HepG2 (cell line): ENCODE data around the gene SETD5. TPM values are rescaled to one million over a fixed set of nuclear protein-coding genes. Genes with fewer than 3 reads are reported as not detected.

ENCODE experiments used
- ATAC-seq: fragments of 200-7000 bp; cut with Tn5 transposase; 3 replicates; pipeline ENCODE4 v1.9.1; 2020; ENCODE audit warnings: mild to moderate bottlenecking, moderate library complexity
- BruUV-seq: library from RNA; stranded (reverse); fragments of 400-500 nt; replicated peaks from 2 replicates; lab custom pipeline; 2021; lab: Mats Ljungman, UMichigan
- CTCF ChIA-PET: fragments of 300-600 bp; formaldehyde crosslinking; extraction: SDS; loops from one replicate; lab custom pipeline; 2021; ENCODE audit warnings: low total read pairs, inconsistent platforms, low intra/inter-chr PET ratio; lab: Yijun Ruan, JAX
- POLR2A ChIA-PET: fragments of 350-600 bp; sonication (Branson Sonifier 250); formaldehyde crosslinking; loops from one replicate; lab custom pipeline; 2020; ENCODE audit warnings: antibody characterized with exemption, inconsistent platforms; lab: Yijun Ruan, JAX
- DNase-seq: peaks from one replicate; pipeline ENCODE4 v3.0.0-alpha.2; 2015; ENCODE audit warnings: low spot score
- FAIRE-seq: peaks from 3 replicates; lab custom pipeline; 2011; peaks lifted over from hg19 to GRCh38; lab: Jason Lieb, UNC
- H2AFZ ChIP-seq: one replicate; pipeline ENCODE4 v1.6.1; 2011; ENCODE audit warnings: low read length, inconsistent platforms
- H3K27ac ChIP-seq: fragments of 300-600 bp; 3 replicates; pipeline ENCODE4 v1.8.0; 2011; ENCODE audit warnings: mixed run types, mild to moderate bottlenecking, mixed read lengths, low read length, inconsistent platforms; ENCODE audit not compliant: insufficient read depth; ENCODE audit errors: extremely low read length
- H3K27me3 ChIP-seq, 2 experiments: fragments of 200-600 bp in 1 of 2; 2 replicates in 1 of 2; 3 replicates in 1 of 2; pipeline versions ENCODE4 v1.6.0 to v1.8.0; 2011; ENCODE audit warnings: low read length in 2 of 2, mild to moderate bottlenecking in 2 of 2, moderate library complexity in 2 of 2, inconsistent platforms in 1 of 2; ENCODE audit not compliant: insufficient read depth in 2 of 2, control insufficient read depth in 1 of 2
- H3K36me3 ChIP-seq, 2 experiments: fragments of 200-600 bp in 1 of 2; replicated peaks in 1 of 2; 2 replicates in 1 of 2; 3 replicates in 1 of 2; pipeline versions ENCODE4 v1.5.1 to v1.8.0; 2011; ENCODE audit warnings: low read length in 2 of 2, inconsistent platforms in 1 of 2; ENCODE audit not compliant: insufficient read depth in 2 of 2, control insufficient read depth in 1 of 2
- H3K4me1 ChIP-seq: 2 replicates; pipeline ENCODE4 v1.5.1; 2012; ENCODE audit warnings: low read length, inconsistent platforms; ENCODE audit not compliant: insufficient read depth
- H3K4me2 ChIP-seq: 2 replicates; pipeline ENCODE4 v1.6.0; 2011; ENCODE audit warnings: low read depth, low read length, inconsistent platforms
- H3K4me3 ChIP-seq, 3 experiments: fragments of 200-600 bp in 1 of 3; sonication (generic), shearing (Covaris generic) in 1 of 3; replicated peaks in 1 of 3; 2 replicates each; pipeline ENCODE4 v1.5.1; 2011 to 2016; ENCODE audit warnings: low read length in 3 of 3, inconsistent platforms in 2 of 3, low read depth in 2 of 3, mild to moderate bottlenecking in 2 of 3, control low read depth in 1 of 3, mixed read lengths in 1 of 3; ENCODE audit not compliant: insufficient read depth in 1 of 3
- H3K79me2 ChIP-seq: one replicate; pipeline ENCODE4 v1.6.1; 2011; ENCODE audit warnings: low read length, inconsistent platforms; ENCODE audit not compliant: insufficient read depth
- H3K9ac ChIP-seq: 2 replicates; pipeline ENCODE4 v1.6.0; 2011; ENCODE audit warnings: mild to moderate bottlenecking, low read depth, low read length, inconsistent platforms; ENCODE audit not compliant: insufficient read depth
- H3K9me3 ChIP-seq: 2 replicates; pipeline ENCODE4 v1.5.1; 2012; ENCODE audit warnings: mild to moderate bottlenecking, low read length
- H4K20me1 ChIP-seq: 2 replicates; pipeline ENCODE4 v1.6.0; 2011; ENCODE audit warnings: inconsistent platforms, mild to moderate bottlenecking, low read length, moderate library complexity; ENCODE audit not compliant: insufficient read depth
- CBFB ChIP-seq: sonication (generic); formaldehyde crosslinking; IDR thresholded peaks from 2 replicates; pipeline ENCODE4 v1.4.0; 2020; ENCODE audit warnings: missing genetic modification reagents
- CEBPG ChIP-seq: IDR thresholded peaks from 2 replicates; pipeline ENCODE4 v1.6.1; 2016
- DNMT3B ChIP-seq: conservative IDR thresholded peaks from 2 replicates; pipeline ENCODE4 v1.6.1; 2016; ENCODE audit warnings: missing biosample characterization, control low read depth
- E2F1 ChIP-seq: sonication (generic); formaldehyde crosslinking; IDR thresholded peaks from 2 replicates; pipeline ENCODE4 v1.5.0; 2020; ENCODE audit warnings: missing genetic modification reagents
- GATA4 ChIP-seq: sonication (generic); IDR thresholded peaks from 2 replicates; pipeline ENCODE4 v1.6.1; 2016; ENCODE audit warnings: antibody characterized with exemption, low read depth, borderline replicate concordance
- KLF16 ChIP-seq, 2 experiments: sonication (generic) in 1 of 2; formaldehyde crosslinking in 1 of 2; IDR thresholded peaks; 2 replicates each; pipeline versions ENCODE4 v1.6.1 to v1.8.0; 2016 to 2023; ENCODE audit warnings: missing genetic modification reagents in 2 of 2, missing compliant biosample characterization in 1 of 2
- PITX1 ChIP-seq: sonication (generic); formaldehyde crosslinking; IDR thresholded peaks from 2 replicates; pipeline ENCODE4 v1.5.1; 2020; ENCODE audit warnings: mild to moderate bottlenecking, missing genetic modification reagents
- PREB ChIP-seq: sonication (generic); formaldehyde crosslinking; IDR thresholded peaks from 2 replicates; pipeline ENCODE4 v1.4.0; 2020; ENCODE audit warnings: missing genetic modification reagents
- RNF2 ChIP-seq: fragments of 450-650 bp; conservative IDR thresholded peaks from 2 replicates; pipeline ENCODE4 v1.6.1; 2016; ENCODE audit warnings: low read depth
- SMAD3 ChIP-seq: sonication (generic); formaldehyde crosslinking; IDR thresholded peaks from 2 replicates; pipeline ENCODE4 v1.4.0; 2020; ENCODE audit warnings: missing genetic modification reagents
- SOX6 ChIP-seq, 2 experiments: fragments of 450-650 bp in 1 of 2; sonication (generic) in 1 of 2; formaldehyde crosslinking in 1 of 2; IDR thresholded peaks; 2 replicates each; pipeline versions ENCODE4 v1.4.0 to v1.6.1; 2017 to 2020; ENCODE audit warnings: antibody characterized with exemption in 1 of 2, mild to moderate bottlenecking in 1 of 2, missing genetic modification reagents in 1 of 2
- SRSF9 ChIP-seq: fragments of 200-400 bp; formaldehyde crosslinking; IDR thresholded peaks from 2 replicates; pipeline ENCODE4 v1.6.1; 2018; ENCODE audit warnings: borderline replicate concordance, mild to moderate bottlenecking, low read depth, low read length; ENCODE audit not compliant: insufficient read depth, poor library complexity, severe bottlenecking
- TFAP4 ChIP-seq: sonication (generic); IDR thresholded peaks from 2 replicates; pipeline ENCODE4 v1.6.1; 2016; ENCODE audit warnings: low read depth, borderline replicate concordance
- ZBTB39 ChIP-seq: sonication (generic); formaldehyde crosslinking; IDR thresholded peaks from 2 replicates; pipeline ENCODE4 v1.5.0; 2020; ENCODE audit warnings: missing genetic modification reagents
- ZBTB44 ChIP-seq: sonication (generic); formaldehyde crosslinking; IDR thresholded peaks from 2 replicates; pipeline ENCODE4 v1.4.0; 2020; ENCODE audit warnings: missing genetic modification reagents
- ZNF180 ChIP-seq: sonication (generic); formaldehyde crosslinking; IDR thresholded peaks from 2 replicates; pipeline ENCODE4 v1.4.0; 2020; ENCODE audit warnings: low read depth, missing genetic modification reagents, borderline replicate concordance
- ZNF678 ChIP-seq: sonication (generic); formaldehyde crosslinking; IDR thresholded peaks from 2 replicates; pipeline ENCODE4 v1.4.0; 2020; ENCODE audit warnings: mild to moderate bottlenecking, missing genetic modification reagents
- ZNF792 ChIP-seq: IDR thresholded peaks from 2 replicates; pipeline ENCODE4 v1.6.1; 2016
- WGBS: methylation state at CpG from one replicate; pipeline ENCODE4 v1.1.6; 2017; ENCODE audit warnings: low lambda C conversion rate; 5-methylcytosine and 5-hydroxymethylcytosine counted together
- in situ Hi-C: cut with HindIII; loops from 2 replicates; pipeline ENCODE4 v1.10.0; 2017; ENCODE audit warnings: low pct_unique_long_range_greater_than_20kb; ENCODE audit not compliant: extremely low pct_ligation_motif_present
- intact Hi-C: fragments of 100-400 bp; cut with micrococcal nuclease; formaldehyde crosslinking; loops from one replicate; pipeline ENCODE4 v1.10.0; 2022; ENCODE audit not compliant: unreplicated experiment
- polyA plus RNA-seq, 8 experiments: library from polyadenylated mRNA; depleted of rRNA in 3 of 8; stranded (reverse) in 7 of 8; unstranded in 1 of 8; fragments of >200 nt; fragmentation: Illumina TruSeq in 4 of 8; extraction: Trizol in 4 of 8; gene quantifications; 2 replicates each; pipeline versions ENCODE4 v1.2.1 to v1.2.3, GENCODE V29; 2011 to 2016; ENCODE audit warnings: low read depth in 4 of 8, missing spikeins in 1 of 8, mixed read lengths in 1 of 8; ENCODE audit not compliant: insufficient read depth in 1 of 8
- total RNA-seq, 5 experiments: library from RNA; depleted of rRNA; stranded (reverse); fragments of >200 nt; fragmentation: Illumina TruSeq; extraction: Trizol; gene quantifications; 2 replicates each; pipeline ENCODE4 v1.2.3, GENCODE V29; 2016; ENCODE audit warnings: low read depth in 1 of 5

The SETD5 gene
- total and polyA plus RNA-seq, 2 of the 13 experiments (the other 11 are each of a cell fraction or from before 2014, with no cell fraction given): 46.8 to 95.8 TPM

GRCh38 chr3:9406856-9407626 is 9.6 kb downstream of the SETD5 start:
- Histone ChIP-seq H3K4me3 (no peak overlapping the region), H3K9me3 (no peaks in the 10 kb centered on the region), H3K36me3 (0 out of 5 replicates have a peak, but pooled peaks cover 0 to 5% of the 10 kb centered on the region in 2 experiments), H3K27ac (no peak overlapping the region), H3K79me2 (peaks cover 99% of the 10 kb centered on the region), H2AFZ (no peak overlapping the region)
- in situ Hi-C loops: no loop called here
- intact Hi-C loops: no loop called here
- CTCF ChIA-PET: no interaction called here
- TF ChIP-seq ZBTB39 (no peak), DNMT3B (no peak), PITX1 (CRISPR knock-in tag) (no peak), SRSF9 (no peak), E2F1 (CRISPR knock-in tag) (no peak), SMAD3 (no peak), ZBTB44 (CRISPR knock-in tag) (no peak), CBFB (CRISPR knock-in tag) (no peak), RNF2 (no peak), ZNF180 (CRISPR knock-in tag) (no peak), SOX6 (IDR thresholded peaks at IDR 0.05) (no peak), SOX6 (CRISPR knock-in tag; IDR thresholded peaks at IDR 0.05) (no peak), CEBPG (CRISPR knock-in tag) (no peak), ZNF792 (CRISPR knock-in tag) (no peak), TFAP4 (no peak), PREB (CRISPR knock-in tag) (no peak), KLF16 (CRISPR knock-in tag; IDR thresholded peaks at IDR 0.05) (no peak), GATA4 (no peak), ZNF678 (no peak)
- TF ChIP-seq, all 625 proteins: peak for 0
- H3K27me3 ChIP-seq: no peaks in the 10 kb centered on the region
- ATAC-seq: no peak
- H3K4me1 ChIP-seq: peaks cover 99% of the 10 kb centered on the region
- no TSS peak for BruUV-seq
- POLR2A ChIA-PET: interaction anchor here (1.2 kb wide), 1 partner anchor 10 kb away, joined by 3 read pairs; no protein-coding TSS in a partner anchor
- FAIRE-seq: no peak
- H3K9ac ChIP-seq: no peak overlapping the region
- peaks cover 98% of the 10 kb centered on the region for H4K20me1 ChIP-seq
- WGBS: 90% methylated on average over 7 of the region's 7 CpGs
- H3K4me2 ChIP-seq: no peak overlapping the region
- DNase-seq: no peak
